Breast epithelium (tissue), 4 donors: ENCODE measurements around the gene GHR. TPM values are rescaled to one million over a fixed set of nuclear protein-coding genes. Genes with fewer than 3 reads are reported as not detected.
A peak's percentile ranks its signal among the peaks of the same experiment; 100 is the strongest.

ENCODE experiments used
- DNase-seq, 2 donors: peaks; one replicate each; pipeline ENCODE4 v3.0.0-alpha.2; 2019; ENCODE audit warnings: low spot score in 2 of 2
- H3K27ac ChIP-seq, 2 donors: fragments of 200-600 bp; sonication (generic) in 1 of 2; one replicate each; pipeline ENCODE4 v1.5.1; 2016 to 2019; ENCODE audit warnings: mild to moderate bottlenecking in 1 of 2
- H3K27me3 ChIP-seq, 2 donors: fragments of 200-600 bp; sonication (generic) in 1 of 2; one replicate each; pipeline versions ENCODE4 v1.5.1 to v1.6.0; 2017 to 2019; ENCODE audit warnings: control low read depth in 1 of 2, mild to moderate bottlenecking in 1 of 2
- H3K36me3 ChIP-seq: fragments of 200-600 bp; one replicate; pipeline ENCODE4 v1.5.1; 2019
- H3K4me1 ChIP-seq, 2 donors: fragments of 200-600 bp; sonication (generic); one replicate each; pipeline ENCODE4 v1.5.1; 2016 to 2019; ENCODE audit warnings: control low read depth in 1 of 2
- H3K4me3 ChIP-seq, 3 donors: fragments of 200-600 bp; sonication (generic); 1 replicate in 2 of 3; 2 replicates in 1 of 3; pipeline ENCODE4 v1.5.1; 2016 to 2019; ENCODE audit warnings: mild to moderate bottlenecking in 3 of 3, moderate library complexity in 2 of 3
- H3K9me3 ChIP-seq, 2 donors: fragments of 200-600 bp; sonication (generic) in 1 of 2; one replicate each; pipeline ENCODE4 v1.5.1; 2016 to 2019; ENCODE audit warnings: control low read depth in 1 of 2
- CTCF ChIP-seq, 3 donors: fragments of 450-650 bp; IDR thresholded peaks; one replicate each; pipeline ENCODE4 v1.5.1; 2016 to 2017; ENCODE audit warnings: antibody characterized with exemption in 3 of 3, mild to moderate bottlenecking in 3 of 3, moderate library complexity in 3 of 3
- POLR2A ChIP-seq: fragments of 450-650 bp; IDR thresholded peaks from one replicate; pipeline ENCODE4 v1.6.1; 2016; ENCODE audit warnings: antibody characterized with exemption, mild to moderate bottlenecking, moderate library complexity
- POLR2AphosphoS5 ChIP-seq, 3 donors: sonication (generic); formaldehyde crosslinking; IDR thresholded peaks; one replicate each; pipeline ENCODE4 v1.6.1; 2017; ENCODE audit warnings: antibody characterized with exemption in 3 of 3
- intact Hi-C: fragments of 100-400 bp; cut with DNase I; formaldehyde crosslinking; loops from one replicate; pipeline ENCODE4 v1.15.1; 2023; ENCODE audit warnings: low total_unique reads
- total RNA-seq, 3 donors: library from RNA; depleted of rRNA; stranded (reverse); fragments of >200 nt; gene quantifications; one replicate each; pipeline ENCODE4 v1.1.0, GENCODE V29; 2016

Gene GHR
- total RNA-seq, 3 donors from 2014 or later: 25.6 to 234 (median 26.5) TPM

GRCh38 chr5:42422656-42423280 is 471 bp upstream of the GHR start:
- H3K4me3 ChIP-seq: peak overlapping the region; percentile 66 to 81 (median 71)
- intact Hi-C loops: loop anchor here (10.0 kb wide), 1 partner anchor 722 kb away; no protein-coding TSS in a partner anchor
- H3K4me1 ChIP-seq: no peaks in the 10 kb centered on the region

DNA sequence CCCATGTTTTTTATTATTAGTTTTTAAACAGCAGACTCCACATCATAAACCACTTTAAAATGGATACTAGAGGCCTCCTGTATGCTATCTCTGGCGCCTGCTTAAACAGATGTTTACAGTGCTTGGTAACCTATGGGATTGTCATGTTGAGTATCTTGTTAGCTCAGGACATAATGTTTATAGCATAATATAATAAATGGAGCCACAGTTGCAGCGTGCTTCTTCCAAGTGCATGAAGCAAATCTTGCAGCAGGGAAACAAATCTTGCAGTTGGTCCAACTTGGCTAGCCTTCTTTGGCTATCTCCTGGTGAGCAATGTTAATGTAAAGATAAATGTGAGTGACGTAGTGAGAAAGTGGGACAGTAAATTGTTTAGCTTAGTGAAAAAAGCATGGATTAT is 2.8 kb downstream of the GHR start:
- no peak for TF ChIP-seq POLR2A
- no peak for TF ChIP-seq POLR2AphosphoS5 (IDR thresholded peaks at IDR 0.05)
- TF ChIP-seq CTCF (IDR thresholded peaks at IDR 0.05): no peak
- no peak for DNase-seq
- Histone ChIP-seq H3K27me3 (no peaks in the 10 kb centered on the region), H3K4me1 (no peaks in the 10 kb centered on the region), H3K36me3 (no peaks in the 10 kb centered on the region), H3K4me3 (no peak overlapping the region), H3K9me3 (no peaks in the 10 kb centered on the region), H3K27ac (no peak overlapping the region)
- intact Hi-C loops: loop anchor here (10.0 kb wide), 1 partner anchor 719 kb away; no protein-coding TSS in a partner anchor

More at GRCh38 chr5:42422656-42423280, 471 bp upstream of the GHR start:
- no peak for DNase-seq
- no peaks in the 10 kb centered on the region for H3K36me3 ChIP-seq
- TF ChIP-seq POLR2A (no peak), CTCF (IDR thresholded peaks at IDR 0.05) (no peak), POLR2AphosphoS5 (IDR thresholded peaks at IDR 0.05) (no peak)
- peak overlapping the region; percentile 77 to 91 for H3K27ac ChIP-seq
- no peaks in the 10 kb centered on the region for H3K27me3 ChIP-seq
- H3K9me3 ChIP-seq: no peaks in the 10 kb centered on the region

GRCh38 chr5:42429694-42430093 is 6.5 kb downstream of the GHR start:
- Histone ChIP-seq H3K4me1 (no peaks in the 10 kb centered on the region), H3K9me3 (no peaks in the 10 kb centered on the region), H3K27ac (no peak overlapping the region), H3K27me3 (no peaks in the 10 kb centered on the region), H3K4me3 (no peak overlapping the region), H3K36me3 (no peaks in the 10 kb centered on the region)
- no peak for DNase-seq
- TF ChIP-seq POLR2A (no peak), POLR2AphosphoS5 (IDR thresholded peaks at IDR 0.05) (no peak), CTCF (IDR thresholded peaks at IDR 0.05) (no peak)
- intact Hi-C loops: loop anchor here (10.0 kb wide), 1 partner anchor 715 kb away; no protein-coding TSS in a partner anchor

DNA sequence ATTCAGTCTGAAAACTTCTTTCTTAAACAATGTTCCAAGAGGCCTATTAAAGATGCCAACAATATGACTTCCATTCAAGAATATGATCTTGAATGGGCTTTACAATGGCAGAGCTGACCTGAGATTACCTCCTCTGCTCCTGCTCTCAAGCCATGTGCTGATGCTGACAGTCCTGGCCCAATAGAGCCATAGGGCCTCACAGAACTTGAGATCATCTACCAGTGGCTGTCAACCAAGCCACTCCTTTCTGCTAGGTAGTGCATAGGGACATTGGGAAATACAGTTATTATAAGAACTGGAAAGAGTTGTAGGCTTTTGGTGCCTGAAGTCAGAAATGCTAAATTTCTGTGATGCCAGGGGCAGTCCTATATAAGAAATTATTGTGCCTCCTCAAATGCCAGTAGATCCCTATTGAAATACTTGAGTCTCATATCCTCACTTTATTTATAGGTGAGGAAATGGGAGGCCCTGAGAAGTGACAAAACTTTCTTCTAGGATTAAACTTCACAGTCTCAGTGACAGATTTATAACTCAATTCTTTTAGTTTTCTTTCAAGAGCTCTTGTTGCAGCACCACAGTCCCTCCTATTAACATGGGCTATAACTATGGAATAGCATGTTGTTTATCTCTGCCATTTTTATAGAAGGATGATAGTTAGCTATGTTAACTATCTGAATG is 10.9 kb downstream of the GHR start:
- Histone ChIP-seq H3K4me1 (no peaks in the 10 kb centered on the region), H3K36me3 (no peaks in the 10 kb centered on the region), H3K27ac (no peak overlapping the region), H3K9me3 (no peaks in the 10 kb centered on the region), H3K27me3 (no peaks in the 10 kb centered on the region), H3K4me3 (no peak overlapping the region)
- DNase-seq: no peak
- intact Hi-C loops: no loop called here
- TF ChIP-seq POLR2AphosphoS5 (IDR thresholded peaks at IDR 0.05) (no peak), POLR2A (no peak), CTCF (IDR thresholded peaks at IDR 0.05) (no peak)

DNA sequence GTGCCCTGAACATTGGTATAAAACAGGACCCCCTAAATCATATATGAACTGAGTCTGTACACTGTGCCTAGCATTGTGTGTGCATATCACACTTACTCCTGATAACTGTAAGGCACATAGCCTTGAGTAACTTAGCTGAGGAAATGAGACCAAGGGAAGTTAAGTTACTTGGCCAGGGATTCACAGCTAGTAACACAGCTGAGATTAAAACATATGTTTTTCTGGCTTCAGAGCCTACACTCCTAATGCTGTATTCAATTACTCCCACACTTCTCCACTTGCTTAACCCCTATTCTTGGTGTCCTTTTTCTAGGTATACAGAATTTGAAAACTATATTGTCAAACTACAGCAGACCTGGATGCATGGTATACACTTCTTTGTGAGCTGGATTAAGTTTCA is 12.8 kb downstream of the GHR start:
- intact Hi-C loops: no loop called here
- Histone ChIP-seq H3K27ac (no peak overlapping the region), H3K9me3 (no peaks in the 10 kb centered on the region), H3K27me3 (no peaks in the 10 kb centered on the region), H3K36me3 (no peaks in the 10 kb centered on the region), H3K4me3 (no peak overlapping the region), H3K4me1 (no peaks in the 10 kb centered on the region)
- no peak for DNase-seq
- TF ChIP-seq POLR2AphosphoS5 (IDR thresholded peaks at IDR 0.05) (no peak), CTCF (IDR thresholded peaks at IDR 0.05) (no peak), POLR2A (no peak)
